ENCODE results near the gene SUCO. TPM values are rescaled to one million over a fixed set of nuclear protein-coding genes. Genes with fewer than 3 reads are reported as not detected.

The SUCO gene
- total and polyA plus RNA-seq, 2 of the 4 experiments (the other 2 are of a cell fraction), result 11.4 to 21.5 TPM

DNA sequence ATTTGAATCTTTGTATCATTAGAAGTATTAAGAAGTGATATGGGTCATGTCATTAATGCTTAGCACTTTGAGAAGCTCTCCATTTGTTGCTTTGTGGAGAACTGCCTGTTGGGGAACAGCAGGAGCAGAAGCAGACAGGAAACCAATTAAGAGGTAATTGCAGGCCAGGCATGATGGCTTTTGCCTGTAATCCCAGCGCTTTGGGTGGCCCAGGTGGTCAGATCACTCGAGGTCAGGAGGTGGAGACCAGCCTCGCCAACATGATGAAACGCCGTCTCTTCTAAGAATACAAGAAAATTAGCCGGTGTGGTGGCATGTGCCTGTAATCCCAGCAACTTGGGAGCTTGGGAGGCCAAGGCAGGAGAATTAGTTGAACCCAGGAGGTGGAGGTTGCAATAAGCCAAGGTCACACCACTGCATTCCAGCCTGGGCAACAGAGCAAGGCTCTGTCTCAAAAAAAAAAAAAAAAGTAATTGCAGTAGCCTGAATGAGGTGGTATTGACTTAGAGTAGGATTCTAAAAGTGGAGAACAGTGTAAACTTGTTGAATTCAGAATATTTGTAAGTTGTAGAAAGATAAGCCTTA lies 68.2 kb downstream of the SUCO start:
- H3K4me1 ChIP-seq (ENCODE audit: control insufficient read depth, insufficient read depth, low read length), result no peaks in the 10 kb centered on the region
- no peak overlapping the region for H4K5ac ChIP-seq (ENCODE audit: low read depth, low read length)
- no peak overlapping the region for H3K56ac ChIP-seq (ENCODE audit: extremely low read depth, insufficient read depth, low read length)
- no peak for ATAC-seq (ENCODE audit: low read depth)
- no peak overlapping the region for H3K14ac ChIP-seq (replicated peaks; ENCODE audit: low read depth, low read length)
- H2AK5ac ChIP-seq (ENCODE audit: low read depth, low read length), result no peak overlapping the region
- intact Hi-C loops (cut with micrococcal nuclease) (no loop called here), in situ Hi-C loops (cut with MboI; ENCODE audit: low sequenced_read_pairs) (no loop called here), dilution Hi-C loops (cut with HindIII; ENCODE audit: low sequenced_read_pairs, unreplicated experiment) (no loop called here)
- BruUV-seq (replicated peaks), result no TSS peak
- no peak overlapping the region for H2BK20ac ChIP-seq (ENCODE audit: low read depth, low read length)
- DNase-seq, result no peak
- no peak overlapping the region for H2BK15ac ChIP-seq (ENCODE audit: low read depth, low read length)
- H3K9me3 ChIP-seq (ENCODE audit: control insufficient read depth, insufficient read depth, low read length), result no peaks in the 10 kb centered on the region
- H3K18ac ChIP-seq (ENCODE audit: low read depth, low read length), result no peak overlapping the region
- H3K4me2 ChIP-seq (ENCODE audit: low read depth, low read length), result no peak overlapping the region
- H3K27me3 ChIP-seq (ENCODE audit: control insufficient read depth, insufficient read depth, low read length), result no peaks in the 10 kb centered on the region
- POLR2A ChIA-PET (ENCODE audit: unreplicated experiment), result no interaction called here
- H3K27ac ChIP-seq (ENCODE audit: insufficient read depth, low read length), result no peak overlapping the region
- H2AFZ ChIP-seq (replicated peaks; ENCODE audit: low read length, poor library complexity), result no peak overlapping the region
- H2BK5ac ChIP-seq (ENCODE audit: low read depth, low read length, poor library complexity, severe bottlenecking), result no peak overlapping the region
- no peak overlapping the region for H4K8ac ChIP-seq (ENCODE audit: low read depth in 2 of 2, low read length in 2 of 2)
- no peak overlapping the region for H2AK9ac ChIP-seq (replicated peaks; ENCODE audit: low read depth, low read length, poor library complexity)
- H3K9ac ChIP-seq (ENCODE audit: low read depth, low read length), result no peak overlapping the region
- no peak overlapping the region for H3K4ac ChIP-seq (ENCODE audit: low read depth, low read length)
- H3K79me1 ChIP-seq (ENCODE audit: low read depth in 1 of 2, low read length in 2 of 2), result peaks cover 6 to 10% of the 10 kb centered on the region in 2 experiments
- no peak overlapping the region for H2BK120ac ChIP-seq (ENCODE audit: low read depth, low read length)
- peaks cover 16% of the 10 kb centered on the region for H3K36me3 ChIP-seq (ENCODE audit: control insufficient read depth, insufficient read depth, low read length)
- H4K20me1 ChIP-seq (ENCODE audit: insufficient read depth, low read length), result no peaks in the 10 kb centered on the region
- peaks cover 5% of the 10 kb centered on the region; the same call in 1 of the 2 replicates for H3K9me1 ChIP-seq (ENCODE audit: insufficient read depth, low read length)
- 93% methylated on average over 4 of the region's 6 CpGs; no CpG with 5 or more reads in 1 of the 2 experiments for WGBS, 2 experiments (ENCODE audit: extremely low coverage in 2 of 2, insufficient read length in 1 of 2)
- CTCF ChIA-PET, result interaction anchor here (1.1 kb wide), 1 partner anchor 10 kb away, joined by 3 read pairs; no protein-coding TSS in a partner anchor
- 0 out of 2 replicates have a peak overlapping the region, but pooled peaks have one; percentile 2 for H3K23ac ChIP-seq (ENCODE audit: low read depth, low read length)
- no peak overlapping the region for H4K91ac ChIP-seq (ENCODE audit: insufficient read depth, low read depth, low read length)
- no peak overlapping the region for H3K4me3 ChIP-seq (ENCODE audit: insufficient read depth, low read depth, low read length)
- no peak for TF ChIP-seq SMC3 (IDR thresholded peaks at IDR 0.05; ENCODE audit: low read depth, low read length)

Data from IMR-90 (cell line).